Ovary (tissue), 3 donors: ENCODE measurements around the gene STAMBPL1.

Source experiments
- EP300 ChIP-seq: sonication (generic); formaldehyde crosslinking; IDR thresholded peaks from one replicate; pipeline ENCODE4 v1.6.1; 2017; ENCODE audit warnings: antibody characterized with exemption
- POLR2A ChIP-seq: fragments of 450-650 bp; IDR thresholded peaks from one replicate; pipeline ENCODE4 v1.6.1; 2017; ENCODE audit warnings: antibody characterized with exemption, mild to moderate bottlenecking, moderate library complexity
- TF ChIP-seq, protein P1 (sequence below), 3 donors: fragments of 450-650 bp in 2 of 3; fragments of 200-600 bp in 1 of 3; IDR thresholded peaks; one replicate each; pipeline versions ENCODE4 v1.5.1 to v1.8.0; 2016 to 2022; ENCODE audit warnings: antibody characterized with exemption in 3 of 3, mild to moderate bottlenecking in 1 of 3
- donor health status: DM: no; HTN: no; CAD: no.

DNA sequence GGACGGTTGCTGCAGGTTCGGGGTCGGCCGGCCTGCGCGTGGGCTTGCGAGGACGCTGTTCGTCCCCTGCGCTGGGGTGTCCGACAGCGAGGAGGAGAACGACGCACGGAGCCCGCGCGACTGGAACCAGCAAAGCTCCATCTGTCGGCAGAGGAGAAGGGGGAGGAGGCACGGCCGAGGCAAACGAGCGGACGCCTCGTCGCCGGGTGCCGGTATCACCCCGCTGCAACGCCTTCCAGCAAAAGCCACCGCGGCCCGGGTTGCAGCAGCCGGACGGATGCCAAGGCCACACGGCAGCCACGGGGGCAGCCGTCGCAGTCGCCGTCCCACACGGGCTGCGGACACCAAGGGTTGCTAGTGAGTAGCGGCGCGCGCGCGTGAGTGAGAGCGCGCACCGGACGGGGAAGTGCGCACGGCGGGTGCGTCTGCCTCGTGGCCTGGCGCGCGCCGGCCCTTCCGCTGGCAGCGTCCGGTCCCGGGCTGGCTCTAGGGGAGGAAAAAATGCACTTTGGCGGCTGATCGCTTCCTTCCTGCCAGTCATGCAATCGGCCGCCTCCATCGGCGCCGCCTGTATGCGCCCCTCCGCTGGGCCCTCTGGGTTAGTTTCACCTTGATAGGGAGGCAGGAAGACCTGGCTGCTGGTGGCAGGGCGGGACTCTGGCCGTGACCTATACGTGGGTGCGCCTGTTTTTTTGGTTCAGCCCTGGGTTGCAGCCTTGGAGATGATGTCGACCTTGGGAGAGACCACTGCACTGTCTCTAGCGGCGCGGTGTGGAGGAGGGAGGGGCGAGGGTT is 434 bp downstream of the STAMBPL1 start:
- TF ChIP-seq, protein P1, sequence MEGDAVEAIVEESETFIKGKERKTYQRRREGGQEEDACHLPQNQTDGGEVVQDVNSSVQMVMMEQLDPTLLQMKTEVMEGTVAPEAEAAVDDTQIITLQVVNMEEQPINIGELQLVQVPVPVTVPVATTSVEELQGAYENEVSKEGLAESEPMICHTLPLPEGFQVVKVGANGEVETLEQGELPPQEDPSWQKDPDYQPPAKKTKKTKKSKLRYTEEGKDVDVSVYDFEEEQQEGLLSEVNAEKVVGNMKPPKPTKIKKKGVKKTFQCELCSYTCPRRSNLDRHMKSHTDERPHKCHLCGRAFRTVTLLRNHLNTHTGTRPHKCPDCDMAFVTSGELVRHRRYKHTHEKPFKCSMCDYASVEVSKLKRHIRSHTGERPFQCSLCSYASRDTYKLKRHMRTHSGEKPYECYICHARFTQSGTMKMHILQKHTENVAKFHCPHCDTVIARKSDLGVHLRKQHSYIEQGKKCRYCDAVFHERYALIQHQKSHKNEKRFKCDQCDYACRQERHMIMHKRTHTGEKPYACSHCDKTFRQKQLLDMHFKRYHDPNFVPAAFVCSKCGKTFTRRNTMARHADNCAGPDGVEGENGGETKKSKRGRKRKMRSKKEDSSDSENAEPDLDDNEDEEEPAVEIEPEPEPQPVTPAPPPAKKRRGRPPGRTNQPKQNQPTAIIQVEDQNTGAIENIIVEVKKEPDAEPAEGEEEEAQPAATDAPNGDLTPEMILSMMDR (IDR thresholded peaks at IDR 0.05), result peak in 1 of 3 donors; percentile 3
- no peak for TF ChIP-seq EP300
- TF ChIP-seq POLR2A, result peak; percentile 55
